ENCODE results near the gene SLC8A2. TPM values are rescaled to one million over a fixed set of nuclear protein-coding genes. Genes with fewer than 3 reads are reported as not detected.

Gene SLC8A2
- total RNA-seq, 1 experiment from 2014 or later, result 0.10 TPM

DNA sequence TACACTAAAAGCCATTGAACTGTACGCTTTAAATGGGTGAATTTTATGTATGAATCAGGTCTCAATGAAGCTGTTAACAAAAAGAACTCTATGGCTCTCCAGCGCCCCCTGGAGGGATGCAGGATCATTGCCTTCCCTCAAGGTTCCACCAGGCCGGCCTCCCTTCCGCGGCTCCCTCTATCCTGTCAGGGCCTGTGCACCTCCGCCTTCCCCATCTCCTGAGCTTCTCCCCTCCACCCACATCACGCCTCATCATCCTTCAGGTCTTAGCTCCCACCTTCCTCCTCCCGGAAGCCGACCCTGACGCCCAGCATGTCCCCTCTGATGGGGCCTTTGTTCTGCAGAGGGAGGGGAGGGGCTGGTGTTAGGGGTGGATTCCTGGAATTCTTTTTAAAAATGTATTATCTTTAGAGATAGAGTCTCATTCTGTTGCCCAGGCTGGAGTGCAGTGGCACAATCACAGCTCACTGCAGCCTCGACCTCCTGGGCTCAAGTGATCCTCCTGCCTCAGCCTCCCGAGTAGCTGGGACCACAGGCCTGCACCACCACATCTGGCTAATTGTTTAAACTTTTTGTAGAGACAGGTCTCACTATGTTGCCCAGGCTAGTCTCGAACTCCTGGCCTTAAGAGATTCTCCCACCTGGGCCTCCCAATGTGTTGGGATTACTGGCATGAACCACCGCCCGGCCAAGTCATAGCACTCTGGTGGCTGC, 80.0 kb downstream of the SLC8A2 start:
- no TSS peak for BruUV-seq (replicated peaks)
- no peak overlapping the region for H3K4me3 ChIP-seq (ENCODE audit: low read depth in 2 of 2, low read length in 2 of 2)
- ATAC-seq (peak; percentile 92), DNase-seq (ENCODE audit: low read depth, low spot score) (peak; percentile 36)
- TF ChIP-seq TCF7L2 (IDR thresholded peaks at IDR 0.05; ENCODE audit: low read depth, low read length) (no peak), SIN3A (IDR thresholded peaks at IDR 0.05; ENCODE audit: borderline replicate concordance, insufficient read depth, low read depth, low read length) (no peak), POLR2AphosphoS5 (IDR thresholded peaks at IDR 0.05; ENCODE audit: low read depth, low read length) (no peak)
- TF ChIP-seq, protein P1, sequence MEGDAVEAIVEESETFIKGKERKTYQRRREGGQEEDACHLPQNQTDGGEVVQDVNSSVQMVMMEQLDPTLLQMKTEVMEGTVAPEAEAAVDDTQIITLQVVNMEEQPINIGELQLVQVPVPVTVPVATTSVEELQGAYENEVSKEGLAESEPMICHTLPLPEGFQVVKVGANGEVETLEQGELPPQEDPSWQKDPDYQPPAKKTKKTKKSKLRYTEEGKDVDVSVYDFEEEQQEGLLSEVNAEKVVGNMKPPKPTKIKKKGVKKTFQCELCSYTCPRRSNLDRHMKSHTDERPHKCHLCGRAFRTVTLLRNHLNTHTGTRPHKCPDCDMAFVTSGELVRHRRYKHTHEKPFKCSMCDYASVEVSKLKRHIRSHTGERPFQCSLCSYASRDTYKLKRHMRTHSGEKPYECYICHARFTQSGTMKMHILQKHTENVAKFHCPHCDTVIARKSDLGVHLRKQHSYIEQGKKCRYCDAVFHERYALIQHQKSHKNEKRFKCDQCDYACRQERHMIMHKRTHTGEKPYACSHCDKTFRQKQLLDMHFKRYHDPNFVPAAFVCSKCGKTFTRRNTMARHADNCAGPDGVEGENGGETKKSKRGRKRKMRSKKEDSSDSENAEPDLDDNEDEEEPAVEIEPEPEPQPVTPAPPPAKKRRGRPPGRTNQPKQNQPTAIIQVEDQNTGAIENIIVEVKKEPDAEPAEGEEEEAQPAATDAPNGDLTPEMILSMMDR (IDR thresholded peaks at IDR 0.05), result peak; percentile 91
- TF ChIP-seq, protein P2, sequence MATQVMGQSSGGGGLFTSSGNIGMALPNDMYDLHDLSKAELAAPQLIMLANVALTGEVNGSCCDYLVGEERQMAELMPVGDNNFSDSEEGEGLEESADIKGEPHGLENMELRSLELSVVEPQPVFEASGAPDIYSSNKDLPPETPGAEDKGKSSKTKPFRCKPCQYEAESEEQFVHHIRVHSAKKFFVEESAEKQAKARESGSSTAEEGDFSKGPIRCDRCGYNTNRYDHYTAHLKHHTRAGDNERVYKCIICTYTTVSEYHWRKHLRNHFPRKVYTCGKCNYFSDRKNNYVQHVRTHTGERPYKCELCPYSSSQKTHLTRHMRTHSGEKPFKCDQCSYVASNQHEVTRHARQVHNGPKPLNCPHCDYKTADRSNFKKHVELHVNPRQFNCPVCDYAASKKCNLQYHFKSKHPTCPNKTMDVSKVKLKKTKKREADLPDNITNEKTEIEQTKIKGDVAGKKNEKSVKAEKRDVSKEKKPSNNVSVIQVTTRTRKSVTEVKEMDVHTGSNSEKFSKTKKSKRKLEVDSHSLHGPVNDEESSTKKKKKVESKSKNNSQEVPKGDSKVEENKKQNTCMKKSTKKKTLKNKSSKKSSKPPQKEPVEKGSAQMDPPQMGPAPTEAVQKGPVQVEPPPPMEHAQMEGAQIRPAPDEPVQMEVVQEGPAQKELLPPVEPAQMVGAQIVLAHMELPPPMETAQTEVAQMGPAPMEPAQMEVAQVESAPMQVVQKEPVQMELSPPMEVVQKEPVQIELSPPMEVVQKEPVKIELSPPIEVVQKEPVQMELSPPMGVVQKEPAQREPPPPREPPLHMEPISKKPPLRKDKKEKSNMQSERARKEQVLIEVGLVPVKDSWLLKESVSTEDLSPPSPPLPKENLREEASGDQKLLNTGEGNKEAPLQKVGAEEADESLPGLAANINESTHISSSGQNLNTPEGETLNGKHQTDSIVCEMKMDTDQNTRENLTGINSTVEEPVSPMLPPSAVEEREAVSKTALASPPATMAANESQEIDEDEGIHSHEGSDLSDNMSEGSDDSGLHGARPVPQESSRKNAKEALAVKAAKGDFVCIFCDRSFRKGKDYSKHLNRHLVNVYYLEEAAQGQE (IDR thresholded peaks at IDR 0.05; ENCODE audit: insufficient read depth in 1 of 2, low read depth in 2 of 2, low read length in 1 of 2), result no peak
- in situ Hi-C loops (cut with HindIII; ENCODE audit: low pct_unique_long_range_greater_than_20kb, low sequenced_read_pairs), result no loop called here
- POLR2A ChIA-PET, result no interaction called here
- CTCF ChIA-PET, result interaction anchor here (0.5 to 1.1 kb wide), 4 partner anchors 41 to 107 kb away, joined by 3 to 8 read pairs (median 3); partner anchors contain the start of gene DHX34
- intact Hi-C loops (cut with micrococcal nuclease; ENCODE audit: unreplicated experiment), result loop anchor here (10.0 kb wide), 1 partner anchor 97 kb away; no protein-coding TSS in a partner anchor
- no peaks in the 10 kb centered on the region for H3K4me1 ChIP-seq (ENCODE audit: control insufficient read depth, insufficient read depth, low read length)
- no peaks in the 10 kb centered on the region for H3K9me3 ChIP-seq (ENCODE audit: control insufficient read depth, insufficient read depth, low read depth, low read length)
- H3K36me3 ChIP-seq (ENCODE audit: control insufficient read depth, insufficient read depth, low read length), result no peaks in the 10 kb centered on the region
- H3K27ac ChIP-seq (ENCODE audit: low read length), result no peak overlapping the region
- H3K27me3 ChIP-seq (ENCODE audit: control insufficient read depth, insufficient read depth, low read length), result no peaks in the 10 kb centered on the region

DNA sequence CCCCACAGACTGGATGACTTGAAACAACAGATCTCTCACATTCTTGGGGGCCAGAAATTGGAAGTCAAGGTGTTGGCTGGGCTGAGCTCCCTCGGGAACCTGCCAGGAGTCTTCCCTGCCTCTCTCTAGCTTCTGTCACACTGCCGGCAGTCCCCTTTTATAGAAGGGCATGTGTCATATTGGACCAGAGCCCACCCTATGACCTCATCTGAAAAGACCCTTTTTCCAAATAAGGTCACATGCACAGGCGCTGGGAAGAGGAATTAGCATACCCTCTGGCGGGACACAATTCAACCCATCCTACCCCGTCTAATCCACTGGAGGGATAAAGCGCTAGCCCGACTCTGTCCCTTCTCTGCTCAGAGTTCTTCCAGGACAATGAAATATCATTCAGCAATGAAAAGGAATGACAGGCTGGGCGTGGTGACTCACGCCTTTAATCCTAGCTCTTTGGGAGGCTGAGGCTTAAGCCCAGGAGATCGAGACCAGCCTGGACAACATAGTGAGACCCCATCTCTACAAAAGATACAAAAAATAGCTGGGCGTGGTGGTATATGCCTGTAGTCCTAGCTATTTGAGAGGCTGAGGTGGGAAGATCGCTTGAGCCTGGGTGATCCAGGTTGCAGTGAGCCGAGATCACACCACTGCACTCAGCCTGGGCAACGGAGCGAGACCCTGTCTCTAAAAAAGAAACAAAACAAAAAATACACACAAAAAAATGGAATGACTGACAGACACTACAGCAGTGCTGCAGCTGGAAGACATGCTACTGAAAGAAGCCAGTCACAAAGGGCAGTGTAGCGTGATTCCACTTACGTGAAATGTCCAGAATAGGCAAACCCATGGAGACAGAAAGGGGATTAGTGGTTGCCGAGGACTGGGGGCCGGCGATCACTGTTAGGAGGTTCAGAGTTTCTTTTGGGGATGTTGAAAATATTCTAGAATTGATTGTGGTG, 80.9 kb downstream of the SLC8A2 start:
- intact Hi-C loops (cut with micrococcal nuclease; ENCODE audit: unreplicated experiment), result loop anchor here (10.0 kb wide), 1 partner anchor 96 kb away; no protein-coding TSS in a partner anchor
- Histone ChIP-seq H3K4me1 (ENCODE audit: control insufficient read depth, insufficient read depth, low read length) (no peaks in the 10 kb centered on the region), H3K4me3 (ENCODE audit: low read depth in 2 of 2, low read length in 2 of 2) (no peak overlapping the region), H3K36me3 (ENCODE audit: control insufficient read depth, insufficient read depth, low read length) (no peaks in the 10 kb centered on the region), H3K9me3 (ENCODE audit: control insufficient read depth, insufficient read depth, low read depth, low read length) (no peaks in the 10 kb centered on the region), H3K27me3 (ENCODE audit: control insufficient read depth, insufficient read depth, low read length) (no peaks in the 10 kb centered on the region), H3K27ac (ENCODE audit: low read length) (no peak overlapping the region)
- in situ Hi-C loops (cut with HindIII; ENCODE audit: low pct_unique_long_range_greater_than_20kb, low sequenced_read_pairs), result no loop called here
- CTCF ChIA-PET, result interaction anchor here (0.6 to 1.1 kb wide), 3 partner anchors 42 to 106 kb away, joined by 3 read pairs; no protein-coding TSS in a partner anchor
- TF ChIP-seq POLR2AphosphoS5 (IDR thresholded peaks at IDR 0.05; ENCODE audit: low read depth, low read length), result no peak
- TF ChIP-seq, protein P2 (IDR thresholded peaks at IDR 0.05; ENCODE audit: insufficient read depth in 1 of 2, low read depth in 2 of 2, low read length in 1 of 2), result no peak
- TF ChIP-seq TCF7L2 (IDR thresholded peaks at IDR 0.05; ENCODE audit: low read depth, low read length), result no peak
- TF ChIP-seq, protein P1 (IDR thresholded peaks at IDR 0.05), result no peak
- no peak for TF ChIP-seq SIN3A (IDR thresholded peaks at IDR 0.05; ENCODE audit: borderline replicate concordance, insufficient read depth, low read depth, low read length)
- BruUV-seq (replicated peaks), result no TSS peak
- peak; percentile 54 for ATAC-seq
- no peak for DNase-seq (ENCODE audit: low read depth, low spot score)
- POLR2A ChIA-PET, result no interaction called here

Measured in Panc1 (cell line).